Kasumi-1 (cell line): ENCODE data around the gene GFRAL.

ENCODE experiments used
- DNase-seq, 2 experiments: peaks; one replicate each; lab custom pipeline; 2025; lab: John Stamatoyannopoulos, UW

GFRAL gene

GRCh38 chr6:55433446-55434130 is 106.3 kb downstream of the GFRAL start:
- DNase-seq, result no peak

GRCh38 chr6:55437141-55437540 is 109.9 kb downstream of the GFRAL start:
- no peak for DNase-seq

- DNase-seq, result no peak
These were observed 110.9 kb downstream of the GFRAL start for GRCh38 chr6:55438203-55438602.

- no peak for DNase-seq
These were observed 116.2 kb downstream of the GFRAL start for GRCh38 chr6:55443238-55444134.

GRCh38 chr6:55445648-55446204 is 118.5 kb downstream of the GFRAL start:
- peak; percentile 8 to 57 for DNase-seq

GRCh38 chr6:55447891-55448290 is 120.6 kb downstream of the GFRAL start:
- no peak for DNase-seq

GRCh38 chr6:55448451-55448850 is 121.2 kb downstream of the GFRAL start:
- no peak for DNase-seq

GRCh38 chr6:55449225-55449624 is 122.0 kb downstream of the GFRAL start:
- DNase-seq, result peak; percentile 14 to 36

- no peak for DNase-seq
These were observed 122.7 kb downstream of the GFRAL start for GRCh38 chr6:55450005-55450404.
